GM19455 (cell line): Measurements from ENCODE around the gene AK9.
A peak's percentile ranks its signal among the peaks of the same experiment; 100 is the strongest.
"Not testable (repeated sequence)": the region's sequence is repeated elsewhere in the genome, so short reads cannot be mapped to it uniquely, and the experiment has no call there.

ENCODE experiments used
- ATAC-seq: cut with Tn5 transposase; IDR thresholded peaks from one replicate; pipeline ENCODE4 v1.9.1; 2021; ENCODE audit not compliant: unreplicated experiment

AK9 gene

DNA sequence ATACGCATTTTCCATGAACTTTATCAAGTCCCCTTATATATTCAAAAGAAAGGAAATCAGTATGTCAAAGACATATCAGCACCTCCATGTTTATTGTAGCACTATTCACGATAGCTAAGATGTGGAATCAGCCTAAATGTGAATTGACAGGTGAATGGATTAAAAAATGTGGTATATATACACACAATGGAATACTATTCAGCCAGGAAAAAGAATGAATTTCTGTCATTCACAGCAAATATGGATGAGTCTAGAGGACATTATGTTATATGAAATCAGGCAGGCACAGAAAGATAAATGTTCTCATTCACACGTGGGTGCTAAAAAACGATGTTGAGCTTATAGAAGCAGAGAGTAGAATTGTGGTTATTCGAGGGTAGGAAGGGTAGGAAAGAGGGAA lies 5.4 kb upstream of the AK9 start:
- ATAC-seq, result no peak

DNA sequence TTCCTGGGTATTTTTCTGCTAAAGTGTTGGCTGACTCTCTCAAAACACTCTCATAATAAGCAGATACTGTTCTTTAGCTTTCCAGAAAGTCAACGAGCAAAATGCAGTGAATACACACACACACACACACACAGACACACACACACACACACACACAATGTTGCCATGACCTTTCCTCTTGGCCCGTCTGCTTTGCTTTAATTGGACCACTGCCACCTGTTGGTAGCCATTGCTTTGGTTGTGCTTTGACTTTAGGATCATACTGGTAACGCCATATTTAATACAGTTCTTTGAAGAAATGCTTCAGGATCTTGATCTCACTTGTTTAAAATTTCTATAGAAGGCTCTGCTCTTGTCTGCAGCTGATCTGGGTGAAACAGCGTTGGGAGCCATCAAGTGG lies 4.5 kb upstream of the AK9 start:
- ATAC-seq, result no peak

DNA sequence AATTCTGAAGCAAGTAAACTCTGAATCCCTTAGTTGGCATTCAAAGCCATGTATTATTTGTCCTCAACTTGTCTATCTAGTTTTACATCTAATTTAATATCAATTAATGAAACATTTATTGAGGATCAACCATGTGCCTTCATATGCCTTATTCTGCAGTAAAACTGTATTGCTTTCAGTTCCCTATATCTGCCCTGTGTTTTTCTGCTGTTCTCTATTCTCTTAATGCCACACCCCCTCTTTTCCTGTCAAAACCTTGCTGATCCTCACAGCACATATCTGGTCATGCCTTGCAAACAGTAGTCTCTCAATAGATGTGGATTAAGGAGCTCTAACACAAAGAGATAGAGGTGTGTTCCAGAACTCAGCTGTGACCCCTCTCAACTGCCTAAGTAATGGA lies 2.1 kb upstream of the AK9 start:
- peak; percentile 40 for ATAC-seq

DNA sequence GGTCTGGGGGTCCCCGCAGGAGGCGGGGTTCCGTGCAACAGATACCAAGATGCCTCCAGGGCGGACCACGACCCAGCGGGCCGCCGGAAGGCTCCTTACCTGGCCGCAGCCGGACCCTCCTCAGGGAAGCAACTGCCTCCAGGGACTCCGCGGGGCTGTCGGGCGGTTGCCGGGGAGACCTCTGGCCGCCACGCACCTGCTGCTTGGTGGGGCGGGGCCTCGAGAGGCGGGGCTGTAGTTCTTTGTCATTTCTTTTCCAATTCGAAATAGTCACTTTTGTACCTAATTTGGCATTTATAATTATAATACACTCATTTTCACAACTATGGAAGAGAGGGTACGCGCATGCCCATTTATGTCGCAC lies 647 bp downstream of the AK9 start:
- ATAC-seq, result peak; percentile 44

DNA sequence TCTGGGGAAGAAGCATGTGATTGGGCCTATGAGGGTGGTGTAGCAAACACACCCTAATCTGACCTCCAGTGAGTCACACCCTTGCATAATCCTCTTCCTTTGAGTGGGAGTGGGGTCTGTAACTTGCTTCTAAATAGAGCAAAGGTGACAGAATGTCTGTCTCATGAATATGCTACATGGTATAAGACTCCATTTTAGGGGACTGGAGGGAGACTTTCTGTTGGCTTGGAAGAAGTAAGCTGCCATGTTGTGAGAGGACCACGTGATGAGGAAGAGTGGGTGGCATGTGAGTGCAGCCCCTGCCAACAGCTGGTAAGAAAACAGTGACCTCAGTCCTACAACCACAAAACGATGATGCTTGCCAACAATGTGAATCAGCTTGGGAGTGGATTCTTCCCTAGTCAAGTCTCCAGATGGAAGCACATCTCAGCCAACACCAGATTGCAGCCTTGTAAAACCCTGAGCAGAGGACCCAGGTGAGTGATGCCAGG lies 3.7 kb downstream of the AK9 start:
- ATAC-seq, result no peak

DNA sequence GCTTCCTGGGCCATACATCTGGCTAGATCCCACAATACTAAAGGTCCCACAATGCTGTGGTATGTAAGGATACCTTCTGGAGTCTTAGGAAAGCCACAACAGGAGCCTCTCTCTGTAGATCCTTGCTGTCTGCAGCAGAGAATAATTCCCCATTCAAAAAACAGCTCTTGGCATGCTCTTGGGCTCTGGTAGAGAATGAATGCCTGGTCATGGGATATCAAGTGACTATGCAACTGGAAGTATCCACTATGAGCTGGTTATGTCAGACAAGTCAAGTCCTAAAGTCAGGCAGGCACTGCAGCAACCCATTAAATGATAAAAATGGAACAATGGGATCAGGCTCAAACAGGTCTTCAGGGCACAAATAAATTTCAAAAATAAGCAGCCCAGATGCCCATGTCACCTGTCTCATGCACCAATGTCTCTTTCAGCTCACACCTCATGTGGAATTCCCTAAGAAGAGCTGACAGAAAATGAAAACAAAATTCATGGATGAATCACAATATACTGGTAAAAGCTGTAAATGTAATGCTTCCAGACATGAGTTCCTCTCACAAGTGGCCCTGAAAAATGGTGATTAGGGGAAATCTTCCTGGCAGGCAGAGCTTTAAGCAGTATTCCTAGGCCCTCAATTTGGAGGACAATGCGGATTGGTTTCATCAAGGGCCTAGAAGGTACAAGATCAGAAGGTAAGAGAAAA lies 4.3 kb downstream of the AK9 start:
- no peak for ATAC-seq

DNA sequence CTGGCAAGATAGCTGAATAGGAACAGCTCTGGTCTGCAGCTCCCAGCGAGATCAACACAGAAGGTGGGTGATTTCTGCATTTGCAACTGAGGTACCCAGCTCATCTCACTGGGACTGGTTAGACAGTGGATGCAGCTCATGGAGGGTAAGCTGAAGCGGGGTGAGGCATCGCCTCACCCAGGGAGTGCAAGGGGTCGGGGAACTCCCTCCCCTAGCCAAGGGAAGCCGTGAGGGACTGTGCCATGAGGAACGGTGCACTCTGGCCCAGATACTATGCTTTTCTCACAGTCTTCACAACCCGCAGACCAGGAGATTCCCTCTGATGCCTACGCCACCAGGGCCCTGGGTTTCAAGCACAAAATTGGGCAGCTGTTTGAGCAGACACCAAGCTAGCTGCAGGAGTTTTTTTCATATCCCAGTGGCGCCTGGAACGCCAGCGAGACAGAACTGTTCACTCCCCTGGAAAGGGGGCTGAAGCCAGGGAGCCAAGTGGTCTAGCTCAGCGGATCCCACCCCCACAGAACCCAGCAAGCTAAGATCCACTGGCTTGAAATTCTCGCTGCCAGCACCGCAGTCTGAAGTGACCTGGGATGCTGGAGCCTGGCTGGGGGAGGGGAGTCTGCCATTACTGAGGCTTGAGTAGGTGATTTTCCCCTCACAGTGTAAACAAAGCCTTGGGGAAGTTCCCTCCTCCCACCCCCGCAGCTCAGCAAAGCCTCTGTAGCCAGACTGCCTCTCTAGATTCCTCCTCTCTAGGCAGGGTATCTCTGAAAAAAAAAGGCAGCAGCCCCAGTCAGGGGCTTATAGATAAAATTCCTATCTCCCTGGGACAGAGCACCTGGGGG lies 12.1 kb downstream of the AK9 start:
- not testable (repeated sequence) for ATAC-seq

DNA sequence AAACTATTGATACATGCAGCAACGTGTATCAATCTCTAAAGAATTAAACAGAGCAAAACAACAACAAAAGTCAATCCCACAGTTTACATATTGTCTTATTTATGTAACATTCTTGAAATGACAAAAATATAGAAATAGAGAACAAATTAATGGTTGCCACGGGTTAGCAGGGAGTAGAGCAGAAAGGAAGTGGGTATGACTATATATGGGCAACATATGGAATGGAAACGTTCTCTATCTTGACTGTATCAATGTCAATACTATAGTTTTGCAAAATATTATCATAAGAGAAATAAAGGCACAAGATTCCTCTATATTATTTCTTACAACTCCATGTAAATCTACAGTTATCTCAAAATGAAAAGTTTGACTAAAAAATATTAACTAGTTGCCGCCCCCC lies 12.8 kb downstream of the AK9 start:
- no peak for ATAC-seq

DNA sequence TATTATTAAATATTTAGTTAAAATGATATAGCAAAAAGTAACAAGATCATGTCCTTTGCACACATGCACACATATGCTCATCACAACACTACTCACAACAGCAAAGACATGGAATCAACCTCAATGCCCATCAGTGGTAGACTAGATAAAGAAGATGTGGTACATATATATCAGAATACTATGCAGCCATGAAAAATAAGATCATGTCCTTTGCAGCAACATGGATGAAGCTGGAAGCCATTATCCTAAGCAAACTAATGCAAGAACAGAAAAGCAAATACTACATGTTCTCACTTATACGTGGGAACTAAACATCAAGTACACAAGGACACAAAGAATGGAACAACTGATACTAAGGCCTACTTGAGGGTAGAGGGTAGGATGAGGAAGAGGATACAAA lies 14.3 kb downstream of the AK9 start:
- ATAC-seq, result no peak

DNA sequence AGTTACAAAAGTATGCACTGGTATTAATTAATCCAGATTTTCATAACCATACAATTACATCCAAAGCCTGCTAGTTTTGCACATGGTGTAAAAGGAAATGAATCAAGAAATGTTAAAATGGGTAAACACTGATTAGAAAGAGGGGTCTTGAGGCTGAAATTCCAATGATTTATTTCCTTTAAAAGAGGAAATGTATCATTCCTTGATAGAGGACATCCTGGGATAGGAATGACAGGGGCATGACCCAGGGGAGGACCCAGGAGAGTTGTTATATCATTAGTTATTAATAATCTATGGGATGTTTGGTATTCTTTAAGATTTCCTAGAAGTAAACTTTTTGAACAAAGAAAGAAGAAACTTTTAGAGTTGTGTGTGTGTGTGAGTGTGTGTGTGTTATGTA lies 18.2 kb downstream of the AK9 start:
- ATAC-seq, result no peak

DNA sequence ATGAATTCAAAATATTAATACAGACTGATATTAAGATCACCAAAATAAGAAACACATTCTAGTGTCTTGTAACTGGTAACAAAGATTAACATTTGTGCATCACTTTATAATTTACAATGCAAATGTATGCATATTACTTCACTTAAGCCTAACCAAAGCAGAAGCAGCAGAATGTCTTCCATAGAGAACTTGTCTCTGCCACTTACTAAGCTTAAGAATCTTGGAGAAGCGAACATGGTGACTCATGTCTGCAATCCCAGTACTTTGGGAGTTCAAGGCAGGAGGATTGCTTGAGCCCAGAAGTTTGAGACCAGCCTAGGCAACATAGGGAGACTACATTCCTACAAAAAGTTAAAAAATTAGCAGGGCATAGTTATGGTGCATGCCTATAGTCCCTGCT lies 18.8 kb downstream of the AK9 start:
- no peak for ATAC-seq

DNA sequence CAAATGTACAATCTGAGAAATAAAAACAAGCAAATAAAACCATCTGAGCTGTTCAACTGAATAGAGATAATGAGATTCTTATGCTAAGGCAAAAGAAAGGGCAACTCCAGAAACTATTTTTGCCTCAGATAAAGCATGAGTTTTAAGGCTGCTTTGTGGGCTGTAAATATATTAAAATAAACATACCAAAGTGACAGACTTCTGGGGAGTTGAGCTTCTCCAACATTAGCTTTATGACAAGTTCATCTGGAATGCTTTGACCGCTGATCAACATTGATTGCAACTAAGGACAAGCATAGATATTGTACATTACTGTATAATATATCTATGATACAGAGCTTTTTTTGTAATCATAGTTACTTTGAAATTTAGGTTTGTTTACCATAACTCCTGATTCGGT lies 19.3 kb downstream of the AK9 start:
- no peak for ATAC-seq

DNA sequence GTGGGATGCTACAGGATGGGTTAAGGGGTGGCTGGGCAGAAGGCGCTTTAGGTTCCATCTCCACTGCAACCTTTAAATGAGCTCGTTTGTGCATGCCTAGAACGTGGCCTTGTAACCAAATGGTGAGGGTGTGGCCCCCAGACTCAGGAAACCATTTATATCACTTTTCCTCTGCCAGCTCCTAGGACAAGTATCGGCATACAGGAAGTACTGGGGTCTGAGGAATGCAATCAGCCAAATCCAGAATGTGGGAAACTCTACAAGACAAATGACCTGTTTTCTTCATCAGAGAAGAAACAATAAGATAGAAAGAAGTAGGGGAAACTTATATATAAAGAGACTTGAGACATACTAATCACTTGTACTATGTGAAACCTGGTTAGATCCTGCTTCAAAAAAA lies 21.2 kb downstream of the AK9 start:
- ATAC-seq, result no peak

DNA sequence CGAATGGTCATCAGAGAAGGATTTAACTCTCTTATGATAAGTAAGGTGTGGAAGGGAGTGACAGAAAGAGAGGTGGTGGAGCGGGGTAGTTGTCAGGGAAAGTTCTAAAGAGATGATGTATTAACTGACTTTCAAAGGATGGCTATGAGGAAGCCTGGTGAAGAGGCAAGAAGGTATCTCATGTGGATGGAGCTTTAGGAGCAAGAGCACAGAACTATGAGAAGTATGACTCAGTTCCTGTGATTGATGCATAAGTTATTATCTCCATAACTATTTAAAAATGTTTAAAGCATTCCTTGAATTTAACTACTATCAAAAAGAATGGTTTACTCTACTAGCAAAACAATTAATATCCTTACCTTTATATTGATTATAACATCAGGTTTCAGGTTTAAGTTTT lies 28.8 kb downstream of the AK9 start:
- ATAC-seq, result no peak

DNA sequence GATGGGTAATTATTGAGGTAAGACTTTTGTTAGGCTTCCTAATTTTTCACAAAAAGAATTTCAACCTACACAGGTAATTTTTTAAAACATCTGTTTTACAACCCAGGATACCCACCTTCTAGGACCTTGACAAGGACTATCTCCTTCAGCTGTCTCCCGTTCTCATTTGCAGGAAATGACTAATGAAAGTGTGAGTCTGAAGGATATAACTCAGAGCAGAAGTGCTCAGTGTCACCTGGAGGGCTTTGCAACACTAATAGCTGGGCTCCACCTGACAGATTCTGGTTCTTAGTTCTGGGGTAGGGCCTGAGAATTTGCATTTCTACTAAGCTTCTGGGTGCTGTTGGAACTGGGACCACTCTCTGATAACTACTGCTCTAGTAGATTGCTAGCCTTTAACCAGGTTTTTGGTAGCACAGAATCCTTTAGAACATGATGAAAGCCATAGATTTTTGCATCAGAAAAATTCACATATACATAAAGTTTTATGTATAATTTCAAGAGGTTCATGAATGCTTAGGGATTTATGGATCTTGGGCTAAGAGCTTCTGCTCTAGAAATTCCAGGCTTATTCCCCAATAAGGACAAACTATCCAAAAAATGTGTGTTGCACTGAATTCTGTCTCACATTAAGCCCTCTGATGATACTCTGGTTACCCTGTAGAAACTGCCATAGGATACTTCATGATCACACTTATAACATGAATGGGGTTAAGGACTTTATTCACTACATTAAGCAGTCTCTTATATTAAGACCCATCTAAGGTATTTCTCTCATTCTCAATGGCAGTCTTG lies 30.3 kb downstream of the AK9 start:
- no peak for ATAC-seq

DNA sequence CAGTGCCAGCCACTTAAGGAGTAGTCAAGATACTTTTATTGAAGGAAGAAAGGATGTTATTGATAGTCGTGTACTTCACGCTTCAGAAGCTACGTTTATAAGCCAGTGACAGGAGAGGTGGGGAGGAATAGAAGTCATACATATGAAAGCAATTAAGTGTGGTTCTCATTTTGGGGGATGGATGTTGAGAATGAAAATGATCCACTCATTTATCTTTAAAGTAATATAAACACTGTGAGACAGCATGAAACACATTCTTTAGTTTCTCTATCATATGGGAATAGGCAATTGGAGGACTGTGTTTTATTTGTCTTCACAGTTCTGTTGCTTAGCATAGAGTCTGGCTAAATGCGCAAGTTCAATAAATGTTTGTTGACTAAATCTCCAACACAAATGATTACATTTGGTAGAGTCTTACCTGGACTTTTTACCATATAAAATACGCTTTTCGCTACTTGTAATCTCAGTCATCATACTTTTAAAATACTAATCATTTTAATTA lies 35.2 kb downstream of the AK9 start:
- ATAC-seq, result no peak

DNA sequence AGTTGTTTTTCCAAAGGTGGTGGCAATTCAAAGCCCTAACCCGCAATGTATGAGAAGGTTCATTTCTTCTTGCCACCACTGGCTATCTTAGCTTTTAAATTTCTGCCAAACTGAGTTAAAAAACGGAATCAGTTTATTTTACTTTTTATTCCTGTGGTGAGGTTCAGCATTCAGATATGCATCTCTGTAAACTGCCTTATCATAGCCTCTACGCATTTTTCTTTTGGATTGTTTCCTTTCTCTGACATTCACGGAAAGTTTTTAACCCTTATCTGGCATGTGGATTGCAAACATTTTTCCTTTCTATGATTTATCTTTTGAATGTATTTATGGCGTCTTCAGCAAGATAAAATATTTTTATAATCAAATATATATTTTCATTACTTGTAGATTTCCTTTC lies 37.7 kb downstream of the AK9 start:
- no peak for ATAC-seq

DNA sequence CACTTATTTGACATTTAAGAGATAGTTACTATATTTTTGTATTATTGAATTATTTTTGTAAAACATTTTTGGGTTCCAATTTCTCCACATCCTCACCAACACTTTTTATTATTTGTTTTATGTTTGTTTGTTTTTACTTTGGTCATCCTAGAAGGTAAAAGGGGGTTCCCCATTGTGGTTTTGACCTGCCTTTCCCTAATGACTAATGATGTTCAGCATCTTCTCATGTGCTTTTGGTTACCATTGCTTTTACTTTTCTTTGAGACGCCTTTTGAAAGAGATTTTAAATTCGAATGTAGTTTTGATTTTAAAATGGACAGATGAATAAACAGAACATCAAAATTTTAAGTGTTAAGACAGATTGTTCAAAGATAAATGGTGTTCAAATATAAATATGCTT lies 46.9 kb downstream of the AK9 start:
- no peak for ATAC-seq

DNA sequence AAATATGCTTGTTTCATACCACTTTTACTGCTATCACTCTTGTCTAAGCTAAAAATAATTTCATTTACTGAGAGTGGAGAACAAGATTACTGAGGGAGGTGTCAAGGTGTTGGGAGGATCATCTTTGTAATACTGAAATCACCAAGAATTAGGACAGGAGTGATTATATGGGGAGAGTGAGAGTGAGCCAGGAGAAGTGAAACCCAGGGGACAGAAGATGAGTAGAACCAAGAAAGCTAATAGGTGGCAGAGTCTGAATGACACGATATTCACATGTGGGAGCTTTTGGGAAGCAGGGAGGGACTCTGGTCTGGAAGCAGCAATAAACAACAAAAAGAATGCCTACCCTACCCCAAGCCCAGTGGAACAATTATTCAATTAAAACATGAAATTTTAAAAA lies 58.6 kb downstream of the AK9 start:
- ATAC-seq, result no peak

DNA sequence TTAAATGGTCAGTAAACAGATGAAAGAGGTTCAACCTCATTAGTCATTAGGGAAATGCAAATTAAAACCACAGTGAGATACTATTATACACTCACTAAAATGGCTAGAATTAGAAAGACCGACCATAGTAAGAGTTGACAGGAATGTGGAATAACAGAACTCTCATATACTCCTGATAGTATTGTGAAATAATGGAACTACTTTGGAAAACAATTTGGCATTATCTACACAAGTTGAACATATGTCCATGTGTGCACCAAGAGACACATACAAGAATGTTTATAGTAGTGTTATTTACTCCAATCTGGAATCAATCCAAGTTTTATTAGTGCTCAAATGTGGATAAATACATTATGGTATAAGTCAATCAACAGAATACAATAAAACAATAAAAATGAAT lies 59.6 kb downstream of the AK9 start:
- ATAC-seq, result no peak

DNA sequence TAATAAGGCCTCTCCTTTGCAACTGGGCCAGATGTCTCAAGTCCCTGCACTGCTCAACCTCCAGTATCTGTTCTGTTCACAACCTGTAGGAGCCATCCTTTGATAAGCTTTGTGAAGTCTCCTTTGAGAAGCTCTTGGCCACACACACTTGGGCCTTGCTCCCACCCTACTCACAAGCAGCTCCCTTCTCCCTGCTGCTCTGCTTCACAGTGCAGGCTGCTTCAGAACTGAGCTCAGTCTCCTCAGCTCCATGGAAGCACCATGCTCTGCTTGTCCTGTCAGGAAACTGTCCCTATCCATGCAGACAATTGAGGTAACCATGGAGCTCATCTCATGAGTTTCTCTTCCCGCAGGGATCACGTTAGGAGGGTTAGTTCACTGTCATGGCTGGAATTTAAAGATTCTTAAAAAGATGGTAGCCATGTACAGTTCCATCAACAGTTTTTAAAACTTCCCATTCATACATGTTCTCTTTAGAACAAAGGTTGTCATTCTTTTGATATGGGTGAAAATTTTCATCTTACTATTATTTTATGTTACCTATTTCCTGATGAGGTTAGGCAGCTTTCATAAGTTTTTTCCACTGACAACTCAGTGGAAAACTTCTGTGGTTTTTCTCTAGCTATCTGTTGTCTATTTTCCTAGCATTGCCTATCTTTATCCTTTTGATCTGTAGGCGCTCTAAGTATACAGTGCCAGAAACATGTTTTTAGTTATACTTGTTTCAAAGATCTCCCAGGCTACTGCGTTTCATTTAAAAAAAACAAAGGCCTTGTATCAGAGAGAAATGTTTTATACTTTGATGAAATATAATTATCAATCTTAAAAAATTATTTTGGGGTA lies 62.6 kb downstream of the AK9 start:
- ATAC-seq, result no peak
